HG02870 (cell line): Measurements from ENCODE around the gene RBAK.
"Not testable (repeated sequence)": the region's sequence is repeated elsewhere in the genome, so short reads cannot be mapped to it uniquely, and the experiment has no call there.

Experiments used
- ATAC-seq: cut with Tn5 transposase; IDR thresholded peaks from one replicate; pipeline ENCODE4 v1.9.1; 2021; ENCODE audit warnings: mild to moderate bottlenecking, moderate library complexity; ENCODE audit not compliant: unreplicated experiment

Gene RBAK

GRCh38 chr7:5050676-5051075 is 5.0 kb downstream of the RBAK start:
- no peak for ATAC-seq

GRCh38 chr7:5051731-5052130 is 6.1 kb downstream of the RBAK start:
- ATAC-seq, result not testable (repeated sequence)

- no peak for ATAC-seq
These were observed 7.5 kb downstream of the RBAK start for GRCh38 chr7:5053175-5053574.

GRCh38 chr7:5063698-5064097 is 18.0 kb downstream of the RBAK start:
- no peak for ATAC-seq

GRCh38 chr7:5064391-5065106 is 18.9 kb downstream of the RBAK start:
- ATAC-seq, result no peak

GRCh38 chr7:5065107-5065407 is 19.4 kb downstream of the RBAK start:
- no peak for ATAC-seq

GRCh38 chr7:5068521-5068920 is 22.9 kb downstream of the RBAK start:
- ATAC-seq, result no peak

- no peak for ATAC-seq
These were observed 24.5 kb downstream of the RBAK start for GRCh38 chr7:5070206-5070605.

- ATAC-seq, result not testable (repeated sequence)
These were observed 29.5 kb downstream of the RBAK start for GRCh38 chr7:5075187-5075586.

- no peak for ATAC-seq
These were observed 32.1 kb downstream of the RBAK start for GRCh38 chr7:5077740-5078139.

- no peak for ATAC-seq
These were observed 37.1 kb downstream of the RBAK start for GRCh38 chr7:5082806-5083205.

GRCh38 chr7:5083311-5083711 is 37.7 kb downstream of the RBAK start:
- no peak for ATAC-seq

- ATAC-seq, result no peak
These were observed 40.6 kb downstream of the RBAK start for GRCh38 chr7:5086256-5086655.

- not testable (repeated sequence) for ATAC-seq
These were observed 42.7 kb downstream of the RBAK start for GRCh38 chr7:5088228-5088833.

GRCh38 chr7:5088906-5089305 is 43.2 kb downstream of the RBAK start:
- no peak for ATAC-seq

- ATAC-seq, result no peak
These were observed 48.3 kb downstream of the RBAK start for GRCh38 chr7:5093948-5094347.

GRCh38 chr7:5094641-5095040 is 49.0 kb downstream of the RBAK start:
- ATAC-seq, result no peak

- no peak for ATAC-seq
These were observed 70.7 kb downstream of the RBAK start for GRCh38 chr7:5116359-5116758.

- ATAC-seq, result no peak
These were observed 71.7 kb downstream of the RBAK start for GRCh38 chr7:5117095-5117970.
